Smooth muscle cell (in vitro differentiated cells): ENCODE measurements around the gene SYPL2. TPM values are rescaled to one million over a fixed set of nuclear protein-coding genes. Genes with fewer than 3 reads are reported as not detected.

Experiments
- DNase-seq: peaks from one replicate; lab custom pipeline; 2025; ENCODE audit not compliant: unreplicated experiment; lab: John Stamatoyannopoulos, UW
- H2AFZ ChIP-seq: fragments of 200-600 bp; sonication (generic); 2 replicates; pipeline ENCODE4 v1.6.0; 2016; ENCODE audit warnings: antibody characterized with exemption, low read depth, mild to moderate bottlenecking
- H3F3A ChIP-seq: fragments of 200-600 bp; sonication (generic); 2 replicates; pipeline ENCODE4 v1.6.0; 2017; ENCODE audit warnings: antibody characterized with exemption, low read depth
- H3K27ac ChIP-seq: fragments of 200-600 bp; sonication (generic); 2 replicates; pipeline ENCODE4 v1.5.1; 2016; ENCODE audit warnings: low read depth, mild to moderate bottlenecking
- H3K27me3 ChIP-seq: fragments of 200-600 bp; sonication (generic); 2 replicates; pipeline ENCODE4 v1.6.1; 2016; ENCODE audit warnings: low read depth, mild to moderate bottlenecking
- H3K36me3 ChIP-seq: fragments of 200-600 bp; sonication (generic); 2 replicates; pipeline ENCODE4 v1.5.1; 2016; ENCODE audit warnings: low read depth
- H3K4me1 ChIP-seq: fragments of 200-600 bp; sonication (generic); 2 replicates; pipeline ENCODE4 v1.5.1; 2016; ENCODE audit warnings: low read depth
- H3K4me2 ChIP-seq: fragments of 200-600 bp; sonication (generic); 2 replicates; pipeline ENCODE4 v1.6.0; 2016; ENCODE audit warnings: mild to moderate bottlenecking
- H3K4me3 ChIP-seq: fragments of 200-600 bp; sonication (generic); 2 replicates; pipeline ENCODE4 v1.5.1; 2016; ENCODE audit warnings: mild to moderate bottlenecking
- H3K79me2 ChIP-seq: fragments of 200-600 bp; sonication (generic); 2 replicates; pipeline ENCODE4 v1.6.0; 2016; ENCODE audit warnings: low read depth, mild to moderate bottlenecking
- H3K9ac ChIP-seq: fragments of 200-600 bp; sonication (generic); 2 replicates; pipeline ENCODE4 v1.6.0; 2016; ENCODE audit warnings: low read depth
- H3K9me3 ChIP-seq: fragments of 200-600 bp; sonication (generic); replicated peaks from 2 replicates; pipeline ENCODE4 v1.5.1; 2016; ENCODE audit warnings: low read depth
- H4K20me1 ChIP-seq: fragments of 200-600 bp; sonication (generic); 2 replicates; pipeline ENCODE4 v1.6.0; 2016; ENCODE audit warnings: low read depth
- whole genome bisulfite sequencing: methylation state at CpG from one replicate; pipeline ENCODE4 v1.1.7; 2016; ENCODE audit warnings: low lambda C conversion rate; 5-methylcytosine and 5-hydroxymethylcytosine counted together
- polyA plus RNA-seq: library from polyadenylated mRNA; unstranded; fragments of >200 nt; fragmentation: Nextera tagmentation; extraction: Ambion mirVana; gene quantifications from 2 replicates; pipeline ENCODE4 v1.2.1, GENCODE V29; 2016
- total RNA-seq: library from RNA; depleted of rRNA; stranded (reverse); fragments of >200 nt; gene quantifications from 2 replicates; pipeline ENCODE4 v1.2.3, GENCODE V29; 2014
- TF ChIP-seq, protein P1 (sequence below): fragments of 200-600 bp; sonication (generic); IDR thresholded peaks from 2 replicates; pipeline ENCODE4 v1.5.1; 2017; ENCODE audit warnings: borderline replicate concordance, mild to moderate bottlenecking, antibody characterized with exemption; ENCODE audit not compliant: insufficient read depth, poor library complexity, severe bottlenecking

SYPL2 gene
- total and polyA plus RNA-seq, 2 experiments from 2014 or later: not detected

DNA sequence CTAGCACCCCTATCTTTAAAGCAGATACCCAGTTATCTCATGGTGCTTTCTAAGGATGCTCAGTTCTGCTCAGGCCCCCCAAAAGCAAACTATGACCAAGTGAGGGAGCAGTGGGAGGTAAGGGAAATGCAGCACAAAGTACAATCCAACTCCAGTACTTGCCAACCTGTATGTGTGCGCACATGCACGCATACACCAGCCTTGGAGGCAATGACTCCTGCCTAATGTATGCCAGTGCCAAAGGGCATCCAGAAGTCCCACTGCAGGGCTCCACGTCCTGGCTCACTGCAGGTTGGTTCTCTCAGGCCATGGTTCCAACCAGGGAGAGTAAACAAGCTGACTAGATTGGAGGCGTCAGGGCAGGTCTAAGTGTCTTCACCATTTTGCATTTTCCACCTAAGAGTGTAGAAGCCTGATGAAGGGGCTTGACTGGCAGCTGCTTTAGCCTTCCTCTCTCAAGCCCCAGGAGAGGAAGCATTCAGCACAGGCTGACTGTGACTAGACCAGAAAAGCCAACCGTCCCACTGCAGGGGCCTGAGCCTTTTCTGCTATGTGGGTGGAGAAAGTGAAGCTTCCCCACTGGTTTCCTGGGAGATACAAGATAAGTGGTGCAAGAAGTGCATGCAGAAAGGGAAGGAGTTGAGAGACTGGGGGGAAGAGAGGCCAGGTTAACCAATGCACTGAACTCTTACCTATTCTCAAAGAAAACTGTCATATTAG is 35.5 kb downstream of the SYPL2 start:
- no peaks in the 10 kb centered on the region for H3K36me3 ChIP-seq
- no peaks in the 10 kb centered on the region for H3K9me3 ChIP-seq
- H4K20me1 ChIP-seq: peaks cover 17% of the 10 kb centered on the region
- H3K9ac ChIP-seq: no peak overlapping the region
- no peaks in the 10 kb centered on the region for H3K79me2 ChIP-seq
- no peak for DNase-seq
- WGBS: 76% methylated on average over 5 of the region's 5 CpGs
- TF ChIP-seq, protein P1, sequence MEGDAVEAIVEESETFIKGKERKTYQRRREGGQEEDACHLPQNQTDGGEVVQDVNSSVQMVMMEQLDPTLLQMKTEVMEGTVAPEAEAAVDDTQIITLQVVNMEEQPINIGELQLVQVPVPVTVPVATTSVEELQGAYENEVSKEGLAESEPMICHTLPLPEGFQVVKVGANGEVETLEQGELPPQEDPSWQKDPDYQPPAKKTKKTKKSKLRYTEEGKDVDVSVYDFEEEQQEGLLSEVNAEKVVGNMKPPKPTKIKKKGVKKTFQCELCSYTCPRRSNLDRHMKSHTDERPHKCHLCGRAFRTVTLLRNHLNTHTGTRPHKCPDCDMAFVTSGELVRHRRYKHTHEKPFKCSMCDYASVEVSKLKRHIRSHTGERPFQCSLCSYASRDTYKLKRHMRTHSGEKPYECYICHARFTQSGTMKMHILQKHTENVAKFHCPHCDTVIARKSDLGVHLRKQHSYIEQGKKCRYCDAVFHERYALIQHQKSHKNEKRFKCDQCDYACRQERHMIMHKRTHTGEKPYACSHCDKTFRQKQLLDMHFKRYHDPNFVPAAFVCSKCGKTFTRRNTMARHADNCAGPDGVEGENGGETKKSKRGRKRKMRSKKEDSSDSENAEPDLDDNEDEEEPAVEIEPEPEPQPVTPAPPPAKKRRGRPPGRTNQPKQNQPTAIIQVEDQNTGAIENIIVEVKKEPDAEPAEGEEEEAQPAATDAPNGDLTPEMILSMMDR: no peak
- H2AFZ ChIP-seq: no peak overlapping the region
- H3K4me3 ChIP-seq: no peak overlapping the region
- no peaks in the 10 kb centered on the region for H3K27me3 ChIP-seq
- H3F3A ChIP-seq: peaks cover 18% of the 10 kb centered on the region
- no peaks in the 10 kb centered on the region for H3K4me1 ChIP-seq
- no peak overlapping the region for H3K4me2 ChIP-seq
- peak overlapping the region; percentile 11 for H3K27ac ChIP-seq

DNA sequence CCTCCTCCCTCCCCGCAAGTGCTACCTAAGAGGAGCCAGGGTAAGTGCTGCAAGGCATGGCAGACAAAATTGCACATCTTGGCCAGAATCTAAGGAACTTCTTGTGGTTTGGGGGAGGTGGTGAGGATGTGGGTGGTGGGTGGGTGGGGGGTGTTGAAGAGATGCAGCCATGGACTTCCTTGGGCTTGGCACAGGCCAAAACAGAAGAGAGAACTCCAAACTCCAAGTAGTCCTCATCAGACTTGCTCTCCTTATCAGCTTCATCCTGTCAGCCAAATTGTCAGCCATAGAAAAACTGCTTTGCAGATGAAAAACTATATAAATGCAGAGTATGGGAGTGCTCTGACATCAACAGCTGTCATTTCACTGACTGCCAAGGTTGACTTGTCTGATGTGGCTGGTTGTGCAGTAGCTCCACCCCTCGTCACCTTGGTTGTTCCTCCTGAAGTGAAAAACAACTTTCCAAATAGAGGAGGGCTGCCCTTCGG is 36.1 kb downstream of the SYPL2 start:
- no peak for DNase-seq
- no peaks in the 10 kb centered on the region for H3K27me3 ChIP-seq
- H3K4me1 ChIP-seq: no peaks in the 10 kb centered on the region
- H3K4me3 ChIP-seq: no peak overlapping the region
- peaks cover 17% of the 10 kb centered on the region for H4K20me1 ChIP-seq
- 92% methylated on average over 3 of the region's 3 CpGs for WGBS
- no peaks in the 10 kb centered on the region for H3K79me2 ChIP-seq
- TF ChIP-seq, protein P1: no peak
- H2AFZ ChIP-seq: no peak overlapping the region
- H3K9me3 ChIP-seq: no peaks in the 10 kb centered on the region
- no peak overlapping the region for H3K4me2 ChIP-seq
- no peaks in the 10 kb centered on the region for H3K36me3 ChIP-seq
- no peak overlapping the region for H3K9ac ChIP-seq
- no peak overlapping the region for H3K27ac ChIP-seq
- peaks cover 18% of the 10 kb centered on the region for H3F3A ChIP-seq

DNA sequence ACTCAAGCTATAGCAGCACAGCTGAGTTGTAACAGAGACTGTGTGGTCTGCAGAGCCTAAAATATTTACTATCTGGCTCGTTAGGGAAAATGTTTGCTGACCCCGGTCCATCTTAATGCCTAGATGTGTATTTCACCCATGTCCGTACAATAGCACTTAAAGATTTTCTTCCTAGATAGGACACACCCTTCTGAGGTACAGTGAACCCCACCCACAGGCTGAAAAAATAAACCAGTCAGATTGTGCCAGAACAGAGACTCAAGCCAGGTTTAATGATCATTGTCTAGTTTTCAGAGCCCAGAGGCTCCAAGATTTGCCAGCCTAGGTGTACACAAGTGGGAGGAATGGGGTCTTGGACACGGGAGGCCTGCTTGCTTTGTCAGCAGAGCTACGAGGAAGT is 37.6 kb downstream of the SYPL2 start:
- H3K27me3 ChIP-seq: no peaks in the 10 kb centered on the region
- H3K4me1 ChIP-seq: peaks cover under 1% of the 10 kb centered on the region
- no peaks in the 10 kb centered on the region for H3K9me3 ChIP-seq
- H3K4me2 ChIP-seq: no peak overlapping the region
- peaks cover 12% of the 10 kb centered on the region for H4K20me1 ChIP-seq
- H3K36me3 ChIP-seq: no peaks in the 10 kb centered on the region
- TF ChIP-seq, protein P1: no peak
- no peak overlapping the region for H3K4me3 ChIP-seq
- DNase-seq: no peak
- no peak overlapping the region for H2AFZ ChIP-seq
- 88% methylated on average over 5 of the region's 5 CpGs for WGBS
- peaks cover 18% of the 10 kb centered on the region for H3F3A ChIP-seq
- no peaks in the 10 kb centered on the region for H3K79me2 ChIP-seq
- no peak overlapping the region for H3K27ac ChIP-seq
- H3K9ac ChIP-seq: no peak overlapping the region

DNA sequence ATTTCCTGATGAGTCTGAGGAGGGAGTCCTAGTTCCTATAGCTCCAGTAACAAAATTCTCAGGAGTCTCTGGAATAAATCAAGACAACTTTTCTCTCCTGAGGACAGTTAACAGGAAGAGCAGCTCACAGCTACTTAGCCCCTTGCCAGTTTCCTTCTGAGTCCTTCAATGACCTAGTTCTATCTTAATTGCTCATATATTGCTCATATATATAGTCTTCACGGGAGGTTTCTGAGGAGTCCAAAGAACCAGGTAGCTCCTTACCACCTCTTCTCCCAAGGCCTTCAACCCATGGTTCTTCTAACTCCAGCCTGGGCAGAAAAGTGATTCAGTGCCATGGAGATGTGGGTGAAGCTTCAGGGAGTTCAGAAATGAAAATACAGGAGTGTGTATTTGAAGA is 38.6 kb downstream of the SYPL2 start:
- peaks cover 14% of the 10 kb centered on the region for H3F3A ChIP-seq
- H3K79me2 ChIP-seq: no peaks in the 10 kb centered on the region
- no peaks in the 10 kb centered on the region for H3K9me3 ChIP-seq
- peaks cover 6% of the 10 kb centered on the region for H3K4me1 ChIP-seq
- peaks cover 2% of the 10 kb centered on the region for H3K27me3 ChIP-seq
- TF ChIP-seq, protein P1: no peak
- no peak for DNase-seq
- H4K20me1 ChIP-seq: peaks cover 5% of the 10 kb centered on the region
- H2AFZ ChIP-seq: no peak overlapping the region
- H3K36me3 ChIP-seq: no peaks in the 10 kb centered on the region
- H3K4me2 ChIP-seq: no peak overlapping the region
- H3K27ac ChIP-seq: no peak overlapping the region
- no peak overlapping the region for H3K4me3 ChIP-seq
- WGBS: 90% methylated on average over 1 of the region's 1 CpG
- no peak overlapping the region for H3K9ac ChIP-seq
